ENCODE measurements around the gene PCDH15. TPM values are rescaled to one million over a fixed set of nuclear protein-coding genes. Genes with fewer than 3 reads are reported as not detected.
"Not testable (repeated sequence)": the region's sequence is repeated elsewhere in the genome, so short reads cannot be mapped to it uniquely, and the experiment has no call there.

Gene PCDH15
- total and polyA plus RNA-seq, 7 experiments from 2014 or later: not detected

- Histone ChIP-seq H3K9me3 (ENCODE audit: control insufficient read depth in 2 of 3, low read length in 3 of 3) (peaks cover 0 to 2% (median 0%) of the 10 kb centered on the region in 3 experiments), H3K4me1 (ENCODE audit: control insufficient read depth in 2 of 2, insufficient read depth in 2 of 2, low read length in 2 of 2) (no peaks in the 10 kb centered on the region), H3K36me3 (ENCODE audit: control insufficient read depth in 2 of 3, insufficient read depth in 3 of 3, low read length in 3 of 3) (no peaks in the 10 kb centered on the region), H3K4me3 (ENCODE audit: low read length) (no peak overlapping the region), H3K27me3 (ENCODE audit: control insufficient read depth in 2 of 2, insufficient read depth in 2 of 2, low read length in 2 of 2) (no peaks in the 10 kb centered on the region), H3K27ac (ENCODE audit: low read depth, low read length) (no peak overlapping the region)
- ATAC-seq (no peak), DNase-seq (no peak)
- Mint-ChIP-seq H3K36me3 (no peaks in the 10 kb centered on the region), H3K27ac (no peak overlapping the region), H3K4me1 (no peaks in the 10 kb centered on the region), H3K27me3 (no peaks in the 10 kb centered on the region), H3K4me3 (no peak overlapping the region), H3K9me3 (peaks cover 0 to 16% (median 7%) of the 10 kb centered on the region in 11 donors)
- POLR2A ChIA-PET: no interaction called here
- CTCF ChIA-PET: no interaction called here
- intact Hi-C loops (cut with micrococcal nuclease): no loop called here
These were observed 405.0 kb downstream of the PCDH15 start for GRCh38 chr10:54396031-54396430.

GRCh38 chr10:54394598-54394997 is 406.4 kb downstream of the PCDH15 start:
- intact Hi-C loops (cut with micrococcal nuclease); DNase-seq; H3K27ac Mint-ChIP-seq; H3K4me1 ChIP-seq (ENCODE audit: control insufficient read depth in 2 of 2, insufficient read depth in 2 of 2, low read length in 2 of 2); POLR2A ChIA-PET; ATAC-seq; H3K4me3 Mint-ChIP-seq; H3K4me3 ChIP-seq (ENCODE audit: low read length); H3K27me3 ChIP-seq (ENCODE audit: control insufficient read depth in 2 of 2, insufficient read depth in 2 of 2, low read length in 2 of 2); H3K27me3 Mint-ChIP-seq; H3K36me3 Mint-ChIP-seq; H3K4me1 Mint-ChIP-seq; H3K27ac ChIP-seq (ENCODE audit: low read depth, low read length); CTCF ChIA-PET; H3K9me3 ChIP-seq (ENCODE audit: control insufficient read depth in 2 of 3, low read length in 3 of 3); H3K36me3 ChIP-seq (ENCODE audit: control insufficient read depth in 2 of 3, insufficient read depth in 3 of 3, low read length in 3 of 3): not testable (repeated sequence)
- H3K9me3 Mint-ChIP-seq: peaks cover 0 to 16% (median 7%) of the 10 kb centered on the region in 11 donors

- Mint-ChIP-seq H3K27me3 (no peaks in the 10 kb centered on the region), H3K36me3 (no peaks in the 10 kb centered on the region), H3K27ac (no peak overlapping the region), H3K4me3 (no peak overlapping the region), H3K9me3 (peaks cover 0 to 12% (median 0%) of the 10 kb centered on the region in 11 donors), H3K4me1 (no peaks in the 10 kb centered on the region)
- Histone ChIP-seq H3K4me3 (ENCODE audit: low read length) (no peak overlapping the region), H3K9me3 (ENCODE audit: control insufficient read depth in 2 of 3, low read length in 3 of 3) (no peaks in the 10 kb centered on the region), H3K27ac (ENCODE audit: low read depth, low read length) (no peak overlapping the region), H3K27me3 (ENCODE audit: control insufficient read depth in 2 of 2, insufficient read depth in 2 of 2, low read length in 2 of 2) (no peaks in the 10 kb centered on the region), H3K4me1 (ENCODE audit: control insufficient read depth in 2 of 2, insufficient read depth in 2 of 2, low read length in 2 of 2) (no peaks in the 10 kb centered on the region), H3K36me3 (ENCODE audit: control insufficient read depth in 2 of 3, insufficient read depth in 3 of 3, low read length in 3 of 3) (no peaks in the 10 kb centered on the region)
- DNase-seq: no peak
- POLR2A ChIA-PET: no interaction called here
- CTCF ChIA-PET: no interaction called here
- no peak for ATAC-seq
- intact Hi-C loops (cut with micrococcal nuclease): no loop called here
These were observed 428.9 kb downstream of the PCDH15 start for GRCh38 chr10:54372179-54372578.

- no peaks in the 10 kb centered on the region for H3K27me3 ChIP-seq (ENCODE audit: control insufficient read depth in 2 of 2, insufficient read depth in 2 of 2, low read length in 2 of 2)
- Mint-ChIP-seq H3K27me3 (no peaks in the 10 kb centered on the region), H3K27ac (no peak overlapping the region), H3K4me1 (no peaks in the 10 kb centered on the region), H3K36me3 (no peaks in the 10 kb centered on the region), H3K9me3 (peaks cover 0 to 21% (median 3%) of the 10 kb centered on the region in 11 donors), H3K4me3 (no peak overlapping the region)
- POLR2A ChIA-PET: no interaction called here
- CTCF ChIA-PET: no interaction called here
- H3K4me3 ChIP-seq (ENCODE audit: low read length): no peak overlapping the region
- H3K36me3 ChIP-seq (ENCODE audit: control insufficient read depth in 2 of 3, insufficient read depth in 3 of 3, low read length in 3 of 3): no peaks in the 10 kb centered on the region
- DNase-seq (no peak), ATAC-seq (no peak)
- no peak overlapping the region for H3K27ac ChIP-seq (ENCODE audit: low read depth, low read length)
- H3K4me1 ChIP-seq (ENCODE audit: control insufficient read depth in 2 of 2, insufficient read depth in 2 of 2, low read length in 2 of 2): no peaks in the 10 kb centered on the region
- H3K9me3 ChIP-seq (ENCODE audit: control insufficient read depth in 2 of 3, low read length in 3 of 3): no peaks in the 10 kb centered on the region
- intact Hi-C loops (cut with micrococcal nuclease): no loop called here
These were observed 432.0 kb downstream of the PCDH15 start for GRCh38 chr10:54368984-54369383.

- CTCF ChIA-PET: no interaction called here
- no peaks in the 10 kb centered on the region for H3K9me3 ChIP-seq (ENCODE audit: control insufficient read depth in 2 of 3, low read length in 3 of 3)
These were observed 437.6 kb downstream of the PCDH15 start for GRCh38 chr10:54363390-54363789.

GRCh38 chr10:54342058-54342457 is 459.0 kb downstream of the PCDH15 start:
- Histone ChIP-seq H3K9me3 (ENCODE audit: control insufficient read depth in 2 of 3, low read length in 3 of 3) (peaks cover 0 to 5% (median 0%) of the 10 kb centered on the region in 3 experiments), H3K4me3 (ENCODE audit: low read length) (no peak overlapping the region), H3K4me1 (ENCODE audit: control insufficient read depth in 2 of 2, insufficient read depth in 2 of 2, low read length in 2 of 2) (no peaks in the 10 kb centered on the region), H3K36me3 (ENCODE audit: control insufficient read depth in 2 of 3, insufficient read depth in 3 of 3, low read length in 3 of 3) (no peaks in the 10 kb centered on the region), H3K27me3 (ENCODE audit: control insufficient read depth in 2 of 2, insufficient read depth in 2 of 2, low read length in 2 of 2) (no peaks in the 10 kb centered on the region), H3K27ac (ENCODE audit: low read depth, low read length) (no peak overlapping the region)
- H3K4me3 Mint-ChIP-seq: no peak overlapping the region
- ChIA-PET POLR2A (no interaction called here), CTCF (no interaction called here)
- peaks cover 0 to 33% (median 11%) of the 10 kb centered on the region in 11 donors for H3K9me3 Mint-ChIP-seq
- no peaks in the 10 kb centered on the region for H3K36me3 Mint-ChIP-seq
- intact Hi-C loops (cut with micrococcal nuclease): no loop called here
- no peak overlapping the region for H3K27ac Mint-ChIP-seq
- no peak for ATAC-seq
- H3K4me1 Mint-ChIP-seq: no peaks in the 10 kb centered on the region
- no peak for DNase-seq
- no peaks in the 10 kb centered on the region for H3K27me3 Mint-ChIP-seq

More at GRCh38 chr10:54363390-54363789, 437.6 kb downstream of the PCDH15 start:
- H3K4me3 Mint-ChIP-seq: no peak overlapping the region
- H3K27me3 ChIP-seq (ENCODE audit: control insufficient read depth in 2 of 2, insufficient read depth in 2 of 2, low read length in 2 of 2): no peaks in the 10 kb centered on the region
- POLR2A ChIA-PET: no interaction called here
- H3K9me3 Mint-ChIP-seq: peaks cover 0 to 12% (median 5%) of the 10 kb centered on the region in 11 donors
- no peak overlapping the region for H3K27ac ChIP-seq (ENCODE audit: low read depth, low read length)
- DNase-seq: no peak
- no peaks in the 10 kb centered on the region for H3K36me3 ChIP-seq (ENCODE audit: control insufficient read depth in 2 of 3, insufficient read depth in 3 of 3, low read length in 3 of 3)
- no peak for ATAC-seq
- H3K4me3 ChIP-seq (ENCODE audit: low read length): no peak overlapping the region
- no peaks in the 10 kb centered on the region for H3K27me3 Mint-ChIP-seq
- H3K27ac Mint-ChIP-seq: no peak overlapping the region
- intact Hi-C loops (cut with micrococcal nuclease): no loop called here
- H3K36me3 Mint-ChIP-seq: no peaks in the 10 kb centered on the region
- H3K4me1 ChIP-seq (ENCODE audit: control insufficient read depth in 2 of 2, insufficient read depth in 2 of 2, low read length in 2 of 2): no peaks in the 10 kb centered on the region
- H3K4me1 Mint-ChIP-seq: no peaks in the 10 kb centered on the region

GRCh38 chr10:54335296-54335695 is 465.7 kb downstream of the PCDH15 start:
- no peak overlapping the region for H3K27ac ChIP-seq (ENCODE audit: low read depth, low read length)
- H3K27me3 ChIP-seq (ENCODE audit: control insufficient read depth in 2 of 2, insufficient read depth in 2 of 2, low read length in 2 of 2): no peaks in the 10 kb centered on the region
- intact Hi-C loops (cut with micrococcal nuclease): no loop called here
- Mint-ChIP-seq H3K4me1 (no peaks in the 10 kb centered on the region), H3K27me3 (no peaks in the 10 kb centered on the region), H3K9me3 (peaks cover 0 to 21% (median 3%) of the 10 kb centered on the region in 11 donors), H3K36me3 (no peaks in the 10 kb centered on the region), H3K4me3 (no peak overlapping the region), H3K27ac (no peak overlapping the region)
- no peaks in the 10 kb centered on the region for H3K4me1 ChIP-seq (ENCODE audit: control insufficient read depth in 2 of 2, insufficient read depth in 2 of 2, low read length in 2 of 2)
- no peak overlapping the region for H3K4me3 ChIP-seq (ENCODE audit: low read length)
- CTCF ChIA-PET: no interaction called here
- no peak for ATAC-seq
- H3K36me3 ChIP-seq (ENCODE audit: control insufficient read depth in 2 of 3, insufficient read depth in 3 of 3, low read length in 3 of 3): no peaks in the 10 kb centered on the region
- DNase-seq: no peak
- POLR2A ChIA-PET: no interaction called here
- H3K9me3 ChIP-seq (ENCODE audit: control insufficient read depth in 2 of 3, low read length in 3 of 3): no peaks in the 10 kb centered on the region
